HG02840 (cell line): Measurements from ENCODE around the gene FAM200C.

Experiments
- ATAC-seq: cut with Tn5 transposase; IDR thresholded peaks from one replicate; pipeline ENCODE4 v1.9.1; 2021; ENCODE audit warnings: mild to moderate bottlenecking, moderate library complexity, moderate number of reproducible peaks; ENCODE audit not compliant: unreplicated experiment, low FRiP score

FAM200C gene

GRCh38 chr5:160369990-160370712, 29.7 kb downstream of the FAM200C start, which contains the start of gene C1QTNF2:
Gene C1QTNF2, minus strand, starts transcription at chr5:160370626. Its CDS starts 15,615 bp downstream, at chr5:160355011.
- no peak for ATAC-seq

- ATAC-seq: no peak
These were observed 32.0 kb downstream of the FAM200C start for GRCh38 chr5:160367885-160368284.

- no peak for ATAC-seq
These were observed 32.6 kb downstream of the FAM200C start for GRCh38 chr5:160367261-160367660.

- ATAC-seq: no peak
These were observed 33.6 kb downstream of the FAM200C start for GRCh38 chr5:160366230-160366629.

DNA sequence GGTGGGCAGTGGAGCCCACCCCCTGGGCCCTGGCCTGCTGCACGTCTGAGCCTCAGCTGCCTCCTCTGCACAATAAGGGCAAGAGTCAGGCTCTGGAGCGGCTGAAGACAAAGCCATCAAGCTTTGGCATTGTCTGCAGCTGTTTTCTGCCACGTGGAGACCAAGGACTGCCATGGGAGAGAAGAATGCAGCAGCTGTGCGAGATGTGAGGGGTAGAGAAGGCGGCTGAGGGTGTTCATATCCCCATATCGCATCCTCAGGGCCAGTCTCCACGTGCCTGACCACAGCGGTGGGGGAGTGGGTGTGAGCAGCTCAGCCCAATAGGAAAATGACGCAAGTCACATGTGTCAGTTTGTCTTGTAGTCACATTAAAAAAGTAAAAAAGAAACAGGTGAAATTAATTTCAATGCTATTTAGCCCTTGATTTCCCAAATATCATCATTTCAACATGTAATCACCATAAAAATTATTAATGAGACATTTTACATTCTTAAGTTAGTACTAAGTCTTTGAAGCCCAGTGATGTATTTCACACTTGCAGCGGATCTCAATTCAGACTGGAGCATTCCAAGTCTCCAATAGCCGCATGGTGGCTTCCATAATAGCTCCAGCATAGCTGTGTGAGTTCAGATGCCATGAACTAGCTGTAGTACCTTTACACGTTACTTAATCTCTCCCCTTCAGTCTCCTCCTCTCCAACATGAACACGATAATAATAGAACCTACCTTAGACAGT, 36.0 kb downstream of the FAM200C start:
- ATAC-seq: no peak

- ATAC-seq: no peak
These were observed 36.6 kb downstream of the FAM200C start for GRCh38 chr5:160363211-160363610.

GRCh38 chr5:160361624-160362228, 38.1 kb downstream of the FAM200C start:
- no peak for ATAC-seq

DNA sequence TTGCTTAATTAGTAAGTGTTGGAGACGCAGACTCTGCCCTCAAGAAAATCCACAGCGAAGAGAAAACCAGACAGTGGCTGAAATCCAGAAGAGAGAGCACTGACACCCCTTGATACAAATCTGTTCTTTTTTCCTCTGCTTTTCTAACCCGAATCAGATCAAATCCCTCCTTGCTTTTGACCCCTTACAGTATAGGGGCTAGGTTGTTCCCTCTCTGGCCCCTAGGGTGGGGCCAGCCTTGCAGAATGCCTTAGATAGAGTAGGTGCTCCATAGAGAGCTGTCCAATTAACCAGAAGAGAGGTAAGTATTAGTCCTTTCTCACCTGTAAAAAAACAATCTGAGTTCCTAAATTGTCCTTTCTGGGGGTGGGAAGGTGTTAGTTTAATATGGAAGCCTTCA, 39.5 kb downstream of the FAM200C start:
- no peak for ATAC-seq

GRCh38 chr5:160359816-160360215, 40.0 kb downstream of the FAM200C start:
- ATAC-seq: no peak

GRCh38 chr5:160359242-160359641, 40.6 kb downstream of the FAM200C start:
- no peak for ATAC-seq

- ATAC-seq: no peak
These were observed 41.9 kb downstream of the FAM200C start for GRCh38 chr5:160357861-160358411.

DNA sequence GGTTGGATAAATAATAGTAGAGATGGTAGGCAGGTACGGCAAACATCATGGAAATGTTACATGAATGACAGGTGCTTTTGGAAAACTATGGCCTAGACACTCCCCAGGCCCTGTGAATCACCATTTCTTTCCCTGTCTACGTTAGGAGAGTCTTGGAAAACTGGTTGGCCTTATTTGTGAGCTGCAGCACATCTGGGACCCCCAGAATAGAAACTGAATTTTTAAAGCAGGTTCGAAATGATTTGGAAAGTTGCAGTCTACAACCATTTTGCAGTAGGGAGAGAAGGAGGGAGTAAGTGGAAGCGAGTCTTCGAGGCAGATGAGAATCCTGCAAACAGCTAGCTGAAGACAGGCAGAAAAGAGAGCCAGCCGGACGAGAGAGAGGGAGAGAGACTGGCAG, 42.5 kb downstream of the FAM200C start:
- ATAC-seq: no peak

DNA sequence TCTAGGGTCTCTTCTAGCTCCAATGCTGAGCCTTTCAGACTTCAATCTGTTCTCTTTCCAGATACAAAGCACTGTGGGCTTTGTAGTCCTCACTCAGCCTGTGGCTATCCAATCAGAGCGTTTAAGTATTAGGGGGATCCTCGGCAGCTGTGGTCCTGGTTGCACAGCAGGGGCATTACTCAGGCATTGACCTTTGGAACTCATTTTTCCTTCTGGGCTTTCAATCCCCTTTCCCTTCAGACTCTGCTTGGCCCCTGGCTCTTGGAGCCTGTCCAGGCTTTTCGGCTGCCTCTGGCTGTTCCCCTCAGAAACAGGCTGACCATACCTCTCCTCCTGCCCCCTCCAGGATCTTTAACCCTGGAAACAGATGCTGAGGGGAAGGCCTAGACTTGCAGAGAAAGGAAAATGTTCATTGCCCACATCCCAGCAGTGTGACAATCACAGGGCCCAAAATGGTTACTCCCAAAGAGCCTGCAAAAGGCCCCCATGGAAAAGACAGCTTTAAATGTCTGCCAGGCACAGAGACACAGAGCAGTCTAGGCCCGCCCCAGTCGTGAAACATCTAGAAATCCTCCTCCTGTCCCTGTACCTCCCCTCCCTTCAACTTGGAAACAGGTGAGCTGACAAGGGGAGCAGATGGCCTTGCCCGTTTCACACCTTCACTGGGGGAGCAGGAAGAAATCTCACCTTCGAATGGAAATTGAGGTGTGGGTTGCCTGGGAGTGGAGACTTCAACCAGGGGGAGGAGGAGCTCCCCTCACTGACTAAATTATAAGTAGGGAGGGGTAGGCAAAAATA, 43.1 kb downstream of the FAM200C start:
- ATAC-seq: no peak

- no peak for ATAC-seq
These were observed 45.2 kb downstream of the FAM200C start for GRCh38 chr5:160354666-160355065.

DNA sequence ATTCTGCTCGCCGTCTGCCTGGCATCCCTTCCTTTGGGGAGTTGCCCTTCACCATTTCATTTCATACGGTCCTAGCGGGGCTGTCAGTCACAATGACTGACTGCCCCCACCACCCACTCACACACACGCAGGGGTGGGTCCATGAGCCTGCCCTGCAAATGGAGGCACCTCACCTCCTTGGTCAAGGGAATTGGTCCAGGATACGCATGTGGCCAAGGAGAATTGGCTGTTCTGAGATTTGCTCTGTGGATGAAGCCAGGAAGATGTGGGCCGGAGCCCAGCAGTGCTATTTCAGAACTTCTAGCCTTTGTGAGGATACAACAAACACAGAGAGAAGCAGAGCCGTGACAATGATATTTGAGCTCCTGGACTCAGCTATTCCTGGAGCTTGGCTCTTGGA, 46.5 kb downstream of the FAM200C start:
- no peak for ATAC-seq

GRCh38 chr5:160352308-160352707, 47.5 kb downstream of the FAM200C start:
- ATAC-seq: no peak

DNA sequence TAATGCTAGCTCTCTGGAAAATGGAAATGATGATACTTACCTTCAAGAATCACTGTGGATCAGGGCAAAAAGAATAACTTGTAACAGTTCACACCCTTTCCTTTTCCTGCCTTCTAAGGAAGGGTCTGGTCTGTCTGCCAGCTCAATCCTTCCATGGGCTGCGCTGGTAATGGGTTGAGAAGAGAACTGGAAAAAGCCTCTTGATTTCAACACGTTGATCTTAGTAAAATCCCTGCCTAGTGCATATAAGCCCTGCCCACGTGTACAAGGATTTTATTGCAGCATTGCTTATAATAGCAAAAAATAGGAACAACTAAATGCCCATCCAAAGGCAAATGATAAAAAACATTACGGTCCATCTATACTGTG, 49.9 kb downstream of the FAM200C start:
- ATAC-seq: no peak

DNA sequence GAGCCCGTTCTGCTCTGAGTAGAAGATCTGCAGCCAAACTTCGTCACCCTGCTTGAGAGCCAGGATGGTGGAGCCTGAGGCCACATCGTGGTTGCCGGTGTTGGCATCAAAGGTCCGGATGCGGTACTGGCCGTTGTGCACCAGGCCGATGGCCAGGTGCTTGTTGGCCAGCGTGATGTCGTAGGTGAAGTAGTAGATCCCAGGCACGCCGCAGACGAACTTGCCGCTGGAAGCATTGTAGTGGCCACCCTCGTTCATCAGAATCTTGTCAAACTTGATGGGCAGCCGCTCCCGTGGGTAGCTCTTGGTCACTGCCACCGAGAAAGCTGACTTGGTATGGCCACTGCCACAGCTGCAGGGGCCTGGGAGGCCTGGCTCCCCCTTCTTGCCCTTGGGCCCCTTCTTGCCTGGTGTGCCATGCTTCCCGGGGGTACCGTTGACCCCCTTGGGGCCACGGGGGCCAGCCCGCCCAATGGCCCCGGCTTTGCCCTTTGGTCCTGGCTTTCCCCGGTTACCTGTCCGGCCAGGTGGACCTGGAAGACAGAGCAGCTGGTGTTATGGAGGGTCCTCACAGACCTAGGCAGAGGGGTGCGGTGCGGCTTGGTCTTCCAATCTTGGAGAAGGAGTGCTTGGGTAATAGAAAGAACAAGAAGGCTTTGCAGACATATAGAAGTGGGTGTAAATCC, 50.5 kb downstream of the FAM200C start:
- no peak for ATAC-seq

GRCh38 chr5:160348080-160348479, 51.8 kb downstream of the FAM200C start:
- ATAC-seq: no peak

DNA sequence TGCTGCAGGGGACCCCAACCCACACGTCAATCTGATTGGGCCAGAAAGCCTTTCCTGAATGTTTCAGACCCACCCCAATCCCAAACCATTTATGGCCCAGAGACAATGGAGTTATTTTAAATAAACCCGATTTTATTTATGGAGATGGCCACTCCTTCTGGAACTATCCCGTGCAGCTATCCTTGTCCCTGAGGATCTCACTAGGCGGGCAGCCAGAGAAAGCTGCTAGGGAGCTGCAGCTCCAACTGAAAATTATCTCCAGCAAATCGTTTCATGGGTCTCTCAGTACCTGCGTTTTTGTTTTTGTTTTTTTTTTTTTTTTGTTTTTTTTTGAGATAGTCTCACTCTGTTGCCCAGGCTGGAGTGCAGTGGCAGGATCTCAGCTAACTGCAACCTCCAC, 52.4 kb downstream of the FAM200C start:
- no peak for ATAC-seq
